SJCRH30 (cell line): ENCODE results near the gene CAP2. TPM values are rescaled to one million over a fixed set of nuclear protein-coding genes. Genes with fewer than 3 reads are reported as not detected.
A peak's percentile ranks its signal among the peaks of the same experiment; 100 is the strongest.
"Not testable (repeated sequence)": the region's sequence is repeated elsewhere in the genome, so short reads cannot be mapped to it uniquely, and the experiment has no call there.

Source experiments
- DNase-seq, 2 experiments: peaks; one replicate each; pipeline ENCODE4 v3.0.0-alpha.2; 2015 to 2020
- H3K27ac ChIP-seq: fragments of 250-450 bp; sonication (Bioruptor Pico); 2 replicates; pipeline ENCODE4 v1.5.1; 2020; ENCODE audit warnings: mild to moderate bottlenecking, moderate library complexity
- H3K27me3 ChIP-seq: fragments of 250-450 bp; sonication (Bioruptor Pico); 2 replicates; pipeline ENCODE4 v1.5.1; 2020; ENCODE audit warnings: mild to moderate bottlenecking, moderate library complexity
- H3K36me3 ChIP-seq: fragments of 250-450 bp; sonication (Bioruptor Pico); 2 replicates; pipeline ENCODE4 v1.5.1; 2020; ENCODE audit warnings: mild to moderate bottlenecking, moderate library complexity
- H3K4me1 ChIP-seq: fragments of 250-450 bp; sonication (Bioruptor Pico); 2 replicates; pipeline ENCODE4 v1.5.1; 2020; ENCODE audit warnings: mild to moderate bottlenecking, moderate library complexity
- H3K4me3 ChIP-seq: fragments of 250-450 bp; sonication (Bioruptor Pico); 2 replicates; pipeline ENCODE4 v1.5.1; 2020; ENCODE audit warnings: mild to moderate bottlenecking, moderate library complexity
- H3K9me3 ChIP-seq: fragments of 250-450 bp; sonication (Bioruptor Pico); replicated peaks from 2 replicates; pipeline ENCODE4 v1.5.1; 2020; ENCODE audit warnings: mild to moderate bottlenecking, moderate library complexity
- total RNA-seq: library from RNA; depleted of rRNA; stranded (reverse); fragments of >200 nt; shearing (Covaris generic); gene quantifications from 2 replicates; pipeline ENCODE4 v1.2.3, GENCODE V29; 2014

The CAP2 gene
- total RNA-seq, 1 experiment from 2014 or later: 16.6 TPM

- H3K27me3 ChIP-seq: no peaks in the 10 kb centered on the region
- H3K36me3 ChIP-seq: 0 out of 2 replicates have a peak, but pooled peaks cover 2% of the 10 kb centered on the region
- no peak overlapping the region for H3K4me3 ChIP-seq
- no peak overlapping the region for H3K27ac ChIP-seq
- DNase-seq: no peak
- H3K4me1 ChIP-seq: no peaks in the 10 kb centered on the region
- H3K9me3 ChIP-seq: no peaks in the 10 kb centered on the region
Measured at GRCh38 chr6:17505062-17505476, 111.7 kb downstream of the CAP2 start.

GRCh38 chr6:17505767-17506280, 112.4 kb downstream of the CAP2 start:
- no peak overlapping the region for H3K27ac ChIP-seq

DNA sequence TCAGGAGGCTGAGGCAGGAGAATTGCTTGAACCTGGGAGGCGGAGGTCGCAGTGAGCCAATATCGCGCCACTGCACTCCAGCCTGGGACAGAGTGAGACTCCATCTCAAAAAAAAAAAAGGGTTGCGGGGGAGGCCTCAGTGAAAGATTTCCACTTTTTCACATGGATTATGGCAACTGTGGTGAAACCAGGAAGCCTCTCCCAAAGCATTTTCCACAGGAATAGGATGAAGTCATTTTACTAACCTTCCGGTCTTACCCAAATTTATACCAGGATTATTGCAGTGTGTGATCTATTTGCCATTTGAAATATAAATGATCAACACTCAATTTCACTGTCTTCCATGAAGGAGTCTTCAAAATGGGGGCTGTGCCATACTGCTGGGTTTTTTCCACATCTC, 113.1 kb downstream of the CAP2 start:
- 0 out of 2 replicates have a peak, but pooled peaks cover 2% of the 10 kb centered on the region for H3K36me3 ChIP-seq
- no peaks in the 10 kb centered on the region for H3K27me3 ChIP-seq
- H3K9me3 ChIP-seq: no peaks in the 10 kb centered on the region
- H3K4me1 ChIP-seq: no peaks in the 10 kb centered on the region
- no peak for DNase-seq
- no peak overlapping the region for H3K4me3 ChIP-seq
- H3K27ac ChIP-seq: no peak overlapping the region

More at GRCh38 chr6:17505767-17506280, 112.4 kb downstream of the CAP2 start:
- H3K4me3 ChIP-seq: no peak overlapping the region
- H3K36me3 ChIP-seq: 0 out of 2 replicates have a peak, but pooled peaks cover 2% of the 10 kb centered on the region
- H3K9me3 ChIP-seq: no peaks in the 10 kb centered on the region
- H3K4me1 ChIP-seq: no peaks in the 10 kb centered on the region
- DNase-seq: no peak
- no peaks in the 10 kb centered on the region for H3K27me3 ChIP-seq

DNA sequence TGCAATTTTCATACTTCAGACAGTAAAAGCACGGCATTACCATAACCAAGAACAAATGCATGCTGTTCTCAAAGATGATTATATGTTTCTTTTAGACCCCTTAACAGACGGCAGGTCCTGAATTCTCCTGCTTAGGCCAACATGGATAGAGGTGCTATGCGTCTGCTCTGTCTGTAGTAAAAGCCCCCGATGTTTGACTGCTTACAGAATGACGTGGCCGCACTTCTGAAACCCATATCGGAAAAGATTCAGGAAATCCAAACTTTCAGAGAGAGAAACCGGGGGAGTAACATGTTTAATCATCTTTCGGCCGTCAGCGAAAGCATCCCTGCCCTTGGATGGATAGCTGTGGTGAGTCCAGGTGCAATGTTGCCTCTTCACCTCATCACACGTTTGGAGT, 113.6 kb downstream of the CAP2 start:
- 0 out of 2 replicates have a peak, but pooled peaks cover 2% of the 10 kb centered on the region for H3K36me3 ChIP-seq
- H3K4me1 ChIP-seq: no peaks in the 10 kb centered on the region
- no peak overlapping the region for H3K27ac ChIP-seq
- no peak overlapping the region for H3K4me3 ChIP-seq
- H3K9me3 ChIP-seq: no peaks in the 10 kb centered on the region
- no peak for DNase-seq
- H3K27me3 ChIP-seq: no peaks in the 10 kb centered on the region

- Histone ChIP-seq H3K4me3 (no peak overlapping the region), H3K4me1 (no peaks in the 10 kb centered on the region), H3K36me3 (0 out of 2 replicates have a peak, but pooled peaks cover 2% of the 10 kb centered on the region), H3K27me3 (no peaks in the 10 kb centered on the region), H3K27ac (no peak overlapping the region), H3K9me3 (no peaks in the 10 kb centered on the region)
- DNase-seq: no peak
Measured at GRCh38 chr6:17511084-17511483, 117.7 kb downstream of the CAP2 start.

DNA sequence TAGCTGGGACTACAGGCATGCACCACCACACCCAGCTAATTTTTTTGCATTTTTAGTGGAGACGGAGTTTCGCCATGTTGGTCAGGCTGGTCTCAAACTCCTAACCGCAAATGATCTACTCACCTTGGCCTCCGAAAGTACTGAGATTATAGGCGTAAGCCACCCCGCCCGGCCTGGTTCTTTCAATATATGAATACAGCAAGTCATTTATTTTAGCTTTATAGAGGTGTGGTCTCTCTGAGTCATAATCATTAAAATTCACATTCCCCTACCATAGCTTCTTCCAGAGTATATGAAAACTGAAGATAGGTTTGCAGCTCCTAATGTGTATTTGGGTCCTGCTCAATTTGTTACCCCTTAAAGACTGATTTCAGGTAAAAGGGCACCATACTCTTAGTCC, 118.2 kb downstream of the CAP2 start:
- 0 out of 2 replicates have a peak, but pooled peaks cover 2% of the 10 kb centered on the region for H3K36me3 ChIP-seq
- no peaks in the 10 kb centered on the region for H3K27me3 ChIP-seq
- no peak overlapping the region for H3K27ac ChIP-seq
- H3K4me1 ChIP-seq: no peaks in the 10 kb centered on the region
- no peaks in the 10 kb centered on the region for H3K9me3 ChIP-seq
- H3K4me3 ChIP-seq: no peak overlapping the region
- no peak for DNase-seq

DNA sequence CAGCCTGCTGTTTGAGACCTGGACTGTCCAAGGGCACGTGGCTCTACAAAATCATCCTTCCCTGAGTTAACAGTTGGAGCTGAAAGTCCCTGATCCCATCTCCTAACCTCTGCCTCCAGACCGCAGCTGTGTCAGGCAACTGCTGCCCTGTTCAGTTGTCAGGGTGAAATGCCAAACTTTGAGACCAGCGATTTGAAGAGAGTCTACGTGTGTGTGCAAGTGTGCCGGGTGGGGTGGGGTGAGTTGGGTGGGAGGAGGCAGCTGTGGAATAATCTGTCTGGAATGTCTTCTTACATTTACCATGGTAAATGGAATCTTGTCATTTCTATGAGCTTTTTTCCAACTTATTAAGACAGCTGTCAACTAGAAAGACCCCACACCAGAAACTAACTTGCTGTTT, 125.7 kb downstream of the CAP2 start:
- Histone ChIP-seq H3K27me3 (no peaks in the 10 kb centered on the region), H3K27ac (peak overlapping the region; percentile 62), H3K4me1 (no peaks in the 10 kb centered on the region; the same call in 1 of the 2 replicates), H3K4me3 (no peak overlapping the region), H3K36me3 (no peaks in the 10 kb centered on the region), H3K9me3 (no peaks in the 10 kb centered on the region)
- DNase-seq: peak; percentile 66 to 68

GRCh38 chr6:17525637-17526036, 132.2 kb downstream of the CAP2 start:
- H3K4me3 ChIP-seq: no peak overlapping the region
- H3K9me3 ChIP-seq: no peaks in the 10 kb centered on the region
- no peak overlapping the region for H3K27ac ChIP-seq
- no peak for DNase-seq
- peaks cover 4% of the 10 kb centered on the region for H3K4me1 ChIP-seq
- no peaks in the 10 kb centered on the region for H3K27me3 ChIP-seq
- no peaks in the 10 kb centered on the region for H3K36me3 ChIP-seq

DNA sequence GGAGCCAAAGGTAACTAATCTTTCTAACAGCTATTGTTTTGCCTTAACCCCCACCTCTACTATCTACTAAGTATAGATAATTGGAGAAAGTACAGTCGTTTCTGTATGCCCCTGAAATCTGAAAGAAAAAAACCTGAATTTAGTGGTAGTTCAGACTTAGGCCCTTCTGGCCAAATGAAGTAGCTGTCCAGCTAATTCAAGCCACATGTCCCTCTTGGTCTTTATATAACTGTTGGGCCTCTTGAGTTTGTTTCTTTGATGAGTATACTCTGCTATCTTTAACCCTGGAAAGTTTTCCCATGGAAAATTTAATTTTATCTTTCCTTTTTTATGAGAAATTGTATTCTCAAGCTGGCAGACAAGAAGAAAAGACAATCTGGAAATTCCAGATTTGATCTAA, 133.7 kb downstream of the CAP2 start:
- H3K27me3 ChIP-seq: no peaks in the 10 kb centered on the region
- H3K27ac ChIP-seq: no peak overlapping the region
- no peaks in the 10 kb centered on the region for H3K36me3 ChIP-seq
- no peak for DNase-seq
- no peak overlapping the region for H3K4me3 ChIP-seq
- peaks cover 4% of the 10 kb centered on the region for H3K4me1 ChIP-seq
- no peaks in the 10 kb centered on the region for H3K9me3 ChIP-seq

DNA sequence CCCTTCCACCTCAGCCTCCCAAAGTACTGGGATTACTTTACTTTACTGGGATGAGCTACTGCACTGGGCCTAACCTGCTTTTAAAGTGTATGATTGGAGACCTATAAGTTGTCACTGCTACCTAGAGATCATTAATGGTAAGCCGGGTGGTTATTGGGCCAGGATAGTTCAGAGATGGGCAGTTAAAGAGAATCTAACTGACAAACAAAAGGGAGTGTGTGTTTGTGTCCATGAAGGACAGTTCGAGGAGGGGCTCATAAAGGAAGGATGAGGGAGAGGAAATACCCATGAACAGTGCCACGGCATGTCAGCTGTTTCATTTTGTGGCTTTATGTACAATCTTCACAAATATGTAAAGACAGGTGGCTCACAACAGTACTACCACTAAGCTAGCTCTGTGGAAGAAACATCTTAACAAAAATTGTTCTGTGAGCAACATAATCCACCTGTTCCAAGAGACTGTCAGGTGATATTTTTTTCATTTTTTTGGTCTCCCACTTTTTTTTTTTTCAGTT, 137.0 kb downstream of the CAP2 start:
- Histone ChIP-seq H3K27me3 (no peaks in the 10 kb centered on the region), H3K27ac (peak overlapping the region; percentile 35), H3K36me3 (no peaks in the 10 kb centered on the region), H3K4me1 (peaks cover 4% of the 10 kb centered on the region), H3K4me3 (no peak overlapping the region), H3K9me3 (no peaks in the 10 kb centered on the region)
- peak; percentile 44 to 68 for DNase-seq

- Histone ChIP-seq H3K36me3 (no peaks in the 10 kb centered on the region), H3K4me1 (no peaks in the 10 kb centered on the region), H3K9me3 (no peaks in the 10 kb centered on the region), H3K27ac (no peak overlapping the region), H3K4me3 (no peak overlapping the region), H3K27me3 (no peaks in the 10 kb centered on the region)
- DNase-seq: no peak
Measured at GRCh38 chr6:17536586-17536985, 143.2 kb downstream of the CAP2 start.

DNA sequence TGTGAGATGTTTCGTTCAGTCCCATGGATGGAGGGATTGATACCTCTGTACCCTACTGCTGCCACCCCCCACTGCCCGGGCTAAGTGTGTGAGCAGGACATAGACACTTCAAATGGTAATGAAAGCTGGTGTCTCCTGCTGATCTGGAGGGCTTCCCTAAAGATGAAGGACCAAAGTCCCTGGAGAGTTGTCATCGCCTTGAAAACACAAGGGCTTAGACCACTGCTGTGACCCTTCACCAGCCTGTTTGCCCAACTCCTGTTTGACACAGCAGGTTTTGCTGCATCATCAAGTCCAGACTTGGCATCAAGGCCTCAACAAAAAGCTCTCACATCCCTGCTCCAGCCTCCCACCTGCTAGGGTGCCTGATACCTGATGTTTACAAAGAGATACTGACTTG, 148.8 kb downstream of the CAP2 start:
- H3K27ac ChIP-seq: no peak overlapping the region
- H3K4me3 ChIP-seq: no peak overlapping the region
- no peaks in the 10 kb centered on the region for H3K4me1 ChIP-seq
- no peaks in the 10 kb centered on the region for H3K27me3 ChIP-seq
- no peak for DNase-seq
- H3K36me3 ChIP-seq: peaks cover 14% of the 10 kb centered on the region; the same call in 1 of the 2 replicates
- no peaks in the 10 kb centered on the region for H3K9me3 ChIP-seq

- H3K4me3 ChIP-seq, DNase-seq, H3K27me3 ChIP-seq, H3K4me1 ChIP-seq, H3K9me3 ChIP-seq, H3K27ac ChIP-seq: not testable (repeated sequence)
- peaks cover 14% of the 10 kb centered on the region; the same call in 1 of the 2 replicates for H3K36me3 ChIP-seq
Measured at GRCh38 chr6:17545681-17546080, 152.3 kb downstream of the CAP2 start.

GRCh38 chr6:17551383-17551958, 158.1 kb downstream of the CAP2 start:
- H3K27me3 ChIP-seq: no peaks in the 10 kb centered on the region
- no peaks in the 10 kb centered on the region for H3K9me3 ChIP-seq
- no peaks in the 10 kb centered on the region for H3K4me1 ChIP-seq

DNA sequence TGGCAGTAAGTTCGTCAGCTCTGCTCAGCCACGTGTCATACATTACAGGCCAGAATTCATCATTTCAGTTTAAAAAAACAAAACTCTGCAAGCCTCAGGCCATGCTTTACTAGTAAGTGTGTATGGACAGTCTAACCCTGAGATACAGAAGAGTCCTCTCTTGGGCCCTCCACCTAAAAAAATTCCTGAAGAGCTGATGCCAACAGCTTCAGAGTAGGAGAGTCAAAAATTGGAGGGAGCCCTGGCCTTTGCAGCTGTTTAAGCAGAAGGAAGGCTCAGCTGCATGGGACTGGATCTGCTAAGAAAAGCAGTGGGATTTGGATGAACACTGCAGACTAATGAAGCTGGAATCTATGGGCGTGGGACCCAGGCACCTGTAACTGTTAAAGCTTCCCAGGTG, 159.5 kb downstream of the CAP2 start:
- H3K27ac ChIP-seq: no peak overlapping the region
- H3K4me1 ChIP-seq: no peaks in the 10 kb centered on the region
- H3K36me3 ChIP-seq: peaks cover 3% of the 10 kb centered on the region
- no peaks in the 10 kb centered on the region for H3K9me3 ChIP-seq
- H3K27me3 ChIP-seq: no peaks in the 10 kb centered on the region
- no peak for DNase-seq
- H3K4me3 ChIP-seq: no peak overlapping the region

More at GRCh38 chr6:17551383-17551958, 158.1 kb downstream of the CAP2 start:
- Histone ChIP-seq H3K4me3 (no peak overlapping the region), H3K36me3 (peaks cover 3% of the 10 kb centered on the region), H3K27ac (no peak overlapping the region)
- no peak for DNase-seq

DNA sequence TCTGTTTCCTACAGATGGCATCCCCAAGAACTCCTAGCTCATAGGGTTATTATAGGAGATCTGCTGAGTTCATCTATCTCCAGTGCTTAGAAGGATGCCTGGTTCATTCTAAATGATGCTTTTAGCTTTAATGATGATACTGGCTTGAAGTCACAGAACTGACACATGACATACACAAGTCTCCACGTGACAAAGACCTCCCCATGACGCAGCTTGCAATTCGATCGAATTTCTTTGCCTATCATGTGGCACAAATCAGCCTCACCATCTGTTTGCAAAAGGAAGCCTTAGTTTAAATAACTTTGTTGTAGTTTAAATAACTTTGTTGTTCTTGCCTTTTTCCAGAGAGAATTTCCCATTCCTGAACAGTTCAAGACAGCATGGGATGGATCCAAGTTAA, 162.6 kb downstream of the CAP2 start:
- DNase-seq: no peak
- no peaks in the 10 kb centered on the region for H3K9me3 ChIP-seq
- H3K4me1 ChIP-seq: no peaks in the 10 kb centered on the region
- H3K27ac ChIP-seq: no peak overlapping the region
- H3K36me3 ChIP-seq: peaks cover 3% of the 10 kb centered on the region
- no peaks in the 10 kb centered on the region for H3K27me3 ChIP-seq
- H3K4me3 ChIP-seq: no peak overlapping the region
